Trophoblast cell (in vitro differentiated cells and primary cell): ENCODE results near the gene CACNA1I. TPM values are rescaled to one million over a fixed set of nuclear protein-coding genes. Genes with fewer than 3 reads are reported as not detected.
A peak's percentile ranks its signal among the peaks of the same experiment; 100 is the strongest.
"Not testable (repeated sequence)": the region's sequence is repeated elsewhere in the genome, so short reads cannot be mapped to it uniquely, and the experiment has no call there.

ENCODE experiments used
- DNase-seq, 2 donors: peaks; one replicate each; pipeline ENCODE4 v3.0.0-alpha.2; 2016
- H2AFZ ChIP-seq: 2 replicates; pipeline ENCODE4 v1.6.1; 2013; ENCODE audit warnings: low read length, moderate library complexity, mild to moderate bottlenecking; ENCODE audit not compliant: insufficient read depth, poor library complexity
- H2AK5ac ChIP-seq: 2 replicates; pipeline ENCODE4 v1.6.1; 2013; ENCODE audit warnings: mild to moderate bottlenecking, low read length
- H2BK120ac ChIP-seq: 2 replicates; pipeline ENCODE4 v1.6.1; 2013; ENCODE audit warnings: low read length, mild to moderate bottlenecking, moderate library complexity; ENCODE audit not compliant: insufficient read depth, poor library complexity
- H2BK12ac ChIP-seq: 2 replicates; pipeline ENCODE4 v1.6.1; 2013; ENCODE audit warnings: mild to moderate bottlenecking, low read length, moderate library complexity
- H2BK5ac ChIP-seq: 2 replicates; pipeline ENCODE4 v1.6.1; 2013; ENCODE audit warnings: low read length, low read depth, moderate library complexity, mild to moderate bottlenecking; ENCODE audit not compliant: poor library complexity
- H3K14ac ChIP-seq: 2 replicates; pipeline ENCODE4 v1.6.1; 2013; ENCODE audit warnings: mild to moderate bottlenecking, low read length
- H3K18ac ChIP-seq: 2 replicates; pipeline ENCODE4 v1.6.1; 2013; ENCODE audit warnings: mild to moderate bottlenecking, low read length
- H3K23ac ChIP-seq: 2 replicates; pipeline ENCODE4 v1.6.1; 2013; ENCODE audit warnings: low read length
- H3K27ac ChIP-seq: 2 replicates; pipeline ENCODE4 v1.5.1; 2013; ENCODE audit warnings: low read depth, mild to moderate bottlenecking, inconsistent platforms, low read length, moderate library complexity
- H3K27me3 ChIP-seq: 2 replicates; pipeline ENCODE4 v1.6.1; 2013; ENCODE audit warnings: inconsistent platforms, mild to moderate bottlenecking, low read length, moderate library complexity; ENCODE audit not compliant: insufficient read depth
- H3K36me3 ChIP-seq, 2 experiments: 1 replicate in 1 of 2; 2 replicates in 1 of 2; pipeline ENCODE4 v1.6.1; 2013; ENCODE audit warnings: low read length in 2 of 2, mild to moderate bottlenecking in 2 of 2, moderate library complexity in 1 of 2; ENCODE audit not compliant: insufficient read depth in 2 of 2, control insufficient read depth in 1 of 2
- H3K4ac ChIP-seq: 2 replicates; pipeline ENCODE4 v1.6.1; 2013; ENCODE audit warnings: low read depth, mild to moderate bottlenecking, low read length, moderate library complexity
- H3K4me1 ChIP-seq, 2 experiments: 1 replicate in 1 of 2; 2 replicates in 1 of 2; pipeline ENCODE4 v1.6.1; 2013; ENCODE audit warnings: low read length in 2 of 2, mild to moderate bottlenecking in 2 of 2, moderate library complexity in 1 of 2; ENCODE audit not compliant: insufficient read depth in 2 of 2, control insufficient read depth in 1 of 2
- H3K4me2 ChIP-seq: 2 replicates; pipeline ENCODE4 v1.6.1; 2013; ENCODE audit warnings: inconsistent platforms, mild to moderate bottlenecking, low read length, moderate library complexity
- H3K4me3 ChIP-seq: 2 replicates; pipeline ENCODE4 v1.5.1; 2013; ENCODE audit warnings: mild to moderate bottlenecking, low read depth, low read length, inconsistent platforms
- H3K79me1 ChIP-seq: one replicate; pipeline ENCODE4 v1.6.1; 2013; ENCODE audit warnings: low read length
- H3K79me2 ChIP-seq: 2 replicates; pipeline ENCODE4 v1.6.1; 2013; ENCODE audit warnings: low read length, mild to moderate bottlenecking; ENCODE audit not compliant: control insufficient read depth, insufficient read depth, poor library complexity
- H3K9ac ChIP-seq: 2 replicates; pipeline ENCODE4 v1.6.1; 2013; ENCODE audit warnings: mild to moderate bottlenecking, low read length
- H3K9me3 ChIP-seq: 2 replicates; pipeline ENCODE4 v1.6.1; 2013; ENCODE audit warnings: low read depth, mild to moderate bottlenecking, control low read depth, inconsistent platforms, low read length; ENCODE audit not compliant: insufficient read depth
- H4K12ac ChIP-seq: 2 replicates; pipeline ENCODE4 v1.6.1; 2013; ENCODE audit warnings: low read depth, mild to moderate bottlenecking, low read length, moderate library complexity
- H4K8ac ChIP-seq: 2 replicates; pipeline ENCODE4 v1.6.1; 2013; ENCODE audit warnings: low read depth, mild to moderate bottlenecking, low read length, moderate library complexity
- H4K91ac ChIP-seq: one replicate; pipeline ENCODE4 v1.6.1; 2013; ENCODE audit warnings: low read depth, mild to moderate bottlenecking, low read length, moderate library complexity
- WGBS: extraction: QIAGEN DNeasy Blood & Tissue Kit; methylation state at CpG from one replicate; pipeline ENCODE4 v1.1.7; 2013; ENCODE audit warnings: missing lambda C conversion rate; ENCODE audit not compliant: insufficient read length, insufficient coverage; ENCODE audit errors: extremely low coverage; 5-methylcytosine and 5-hydroxymethylcytosine counted together
- polyA plus RNA-seq: library from polyadenylated mRNA; stranded (reverse); fragments of 200-250 nt; gene quantifications from 2 replicates; pipeline ENCODE4 v1.2.3, GENCODE V29; 2013

The CACNA1I gene
- polyA plus RNA-seq = 0.08 and 0.10 TPM in 2 replicates

DNA sequence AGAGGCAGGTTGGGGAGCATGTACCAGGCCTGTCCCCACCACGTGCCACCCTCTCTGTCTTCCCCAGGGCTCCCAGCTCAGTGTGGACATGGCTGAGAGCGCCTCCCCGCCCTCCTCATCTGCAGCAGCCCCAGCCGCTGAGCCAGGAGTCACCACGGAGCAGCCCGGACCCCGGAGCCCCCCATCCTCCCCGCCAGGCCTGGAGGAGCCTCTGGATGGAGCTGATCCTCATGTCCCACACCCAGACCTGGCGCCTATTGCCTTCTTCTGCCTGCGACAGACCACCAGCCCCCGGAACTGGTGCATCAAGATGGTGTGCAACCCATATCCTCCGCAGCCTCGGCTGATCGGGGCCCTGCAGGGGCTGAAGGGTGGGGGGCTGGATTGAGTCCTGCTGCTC, at the start of gene CACNA1I:
Gene CACNA1I, plus strand, starts transcription at position 89 of the 400 bp plus-strand sequence. Its CDS starts 0 bp downstream, at position 89.
- H2BK120ac ChIP-seq = no peak within 1 kb of the TSS

DNA sequence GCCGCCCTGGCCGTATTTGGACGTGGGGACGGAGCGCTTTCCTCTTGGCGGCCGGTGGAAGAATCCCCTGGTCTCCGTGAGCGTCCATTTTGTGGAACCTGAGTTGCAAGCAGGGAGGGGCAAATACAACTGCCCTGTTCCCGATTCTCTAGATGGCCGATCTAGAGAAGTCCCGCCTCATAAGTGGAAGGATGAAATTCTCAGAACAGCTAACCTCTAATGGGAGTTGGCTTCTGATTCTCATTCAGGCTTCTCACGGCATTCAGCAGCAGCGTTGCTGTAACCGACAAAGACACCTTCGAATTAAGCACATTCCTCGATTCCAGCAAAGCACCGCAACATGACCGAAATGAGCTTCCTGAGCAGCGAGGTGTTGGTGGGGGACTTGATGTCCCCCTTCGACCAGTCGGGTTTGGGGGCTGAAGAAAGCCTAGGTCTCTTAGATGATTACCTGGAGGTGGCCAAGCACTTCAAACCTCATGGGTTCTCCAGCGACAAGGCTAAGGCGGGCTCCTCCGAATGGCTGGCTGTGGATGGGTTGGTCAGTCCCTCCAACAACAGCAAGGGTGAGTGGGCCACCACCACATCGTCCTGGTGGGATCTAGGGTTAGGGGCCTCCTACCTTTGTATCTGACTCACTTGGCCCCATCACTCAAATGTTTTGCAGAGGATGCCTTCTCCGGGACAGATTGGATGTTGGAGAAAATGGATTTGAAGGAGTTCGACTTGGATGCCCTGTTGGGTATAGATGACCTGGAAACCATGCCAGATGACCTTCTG, 49.3 kb upstream of the CACNA1I start:
- Histone ChIP-seq H3K4me2 (peak overlapping the region; percentile 72), H3K79me1 (peaks cover 20% of the 10 kb centered on the region), H3K4ac (peak overlapping the region; percentile 99), H2BK5ac (peak overlapping the region; percentile 7), H3K9ac (peak overlapping the region; percentile 83), H4K91ac (peak overlapping the region; percentile 95), H3K79me2 (peaks cover 20% of the 10 kb centered on the region), H3K4me1 (peaks cover 11 to 17% of the 10 kb centered on the region in 2 experiments), H3K36me3 (peaks cover 32 to 48% of the 10 kb centered on the region in 2 experiments), H4K8ac (peak overlapping the region; percentile 11), H3K14ac (peak overlapping the region; percentile 11), H3K27ac (peak overlapping the region; percentile 97), H3K4me3 (peak overlapping the region; percentile 98), H3K18ac (peak overlapping the region; percentile 97)
- H4K12ac ChIP-seq, H2BK120ac ChIP-seq, H3K9me3 ChIP-seq, H3K27me3 ChIP-seq, H2AK5ac ChIP-seq, H2BK12ac ChIP-seq, H3K23ac ChIP-seq, H2AFZ ChIP-seq: not testable (repeated sequence)
- DNase-seq = peak; percentile 57 to 75
- no CpG with 5 or more reads among the region's 28 CpGs for WGBS

More for the DNA sequence above, at the start of gene CACNA1I:
- Histone ChIP-seq H3K27ac (no peak within 1 kb of the TSS), H3K9ac (no peak within 1 kb of the TSS), H3K79me2 (no peaks in the 10 kb centered on the region), H3K23ac (no peak within 1 kb of the TSS), H2BK12ac (no peak within 1 kb of the TSS), H3K36me3 (no peaks in the 10 kb centered on the region), H3K14ac (no peak within 1 kb of the TSS), H3K4me2 (no peak within 1 kb of the TSS), H3K4me3 (no peak within 1 kb of the TSS), H3K27me3 (no peaks in the 10 kb centered on the region), H2AK5ac (no peak within 1 kb of the TSS), H4K8ac (no peak within 1 kb of the TSS), H3K9me3 (peaks cover 3% of the 10 kb centered on the region), H3K79me1 (no peaks in the 10 kb centered on the region), H4K91ac (no peak within 1 kb of the TSS), H2AFZ (no peak within 1 kb of the TSS), H2BK5ac (no peak within 1 kb of the TSS), H3K18ac (no peak within 1 kb of the TSS), H3K4ac (no peak within 1 kb of the TSS), H4K12ac (no peak within 1 kb of the TSS), H3K4me1 (peaks cover 0 to 2% of the 10 kb centered on the region in 2 experiments)
- no CpG with 5 or more reads among the region's 14 CpGs for WGBS
- DNase-seq = no peak

DNA sequence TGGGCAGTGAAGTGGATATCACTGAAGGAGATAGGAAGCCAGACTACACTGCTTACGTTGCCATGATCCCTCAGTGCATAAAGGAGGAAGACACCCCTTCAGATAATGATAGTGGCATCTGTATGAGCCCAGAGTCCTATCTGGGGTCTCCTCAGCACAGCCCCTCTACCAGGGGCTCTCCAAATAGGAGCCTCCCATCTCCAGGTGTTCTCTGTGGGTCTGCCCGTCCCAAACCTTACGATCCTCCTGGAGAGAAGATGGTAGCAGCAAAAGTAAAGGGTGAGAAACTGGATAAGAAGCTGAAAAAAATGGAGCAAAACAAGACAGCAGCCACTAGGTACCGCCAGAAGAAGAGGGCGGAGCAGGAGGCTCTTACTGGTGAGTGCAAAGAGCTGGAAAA, 48.5 kb upstream of the CACNA1I start:
- H2AK5ac ChIP-seq, DNase-seq, H4K91ac ChIP-seq, H4K12ac ChIP-seq, H3K4me3 ChIP-seq, H3K14ac ChIP-seq, H2BK5ac ChIP-seq, H2BK120ac ChIP-seq, H3K9me3 ChIP-seq, H2AFZ ChIP-seq, H3K27me3 ChIP-seq, H2BK12ac ChIP-seq, H3K23ac ChIP-seq, H4K8ac ChIP-seq, H3K27ac ChIP-seq, H3K18ac ChIP-seq: not testable (repeated sequence)
- H3K36me3 ChIP-seq = peaks cover 32 to 48% of the 10 kb centered on the region in 2 experiments
- H3K4ac ChIP-seq = peak overlapping the region; percentile 35
- H3K79me1 ChIP-seq = peaks cover 20% of the 10 kb centered on the region
- H3K79me2 ChIP-seq = peaks cover 20% of the 10 kb centered on the region
- no CpG with 5 or more reads among the region's 5 CpGs for WGBS
- peak overlapping the region; percentile 83 for H3K9ac ChIP-seq
- H3K4me1 ChIP-seq = peaks cover 11 to 17% of the 10 kb centered on the region in 2 experiments
- H3K4me2 ChIP-seq = peak overlapping the region; percentile 72

DNA sequence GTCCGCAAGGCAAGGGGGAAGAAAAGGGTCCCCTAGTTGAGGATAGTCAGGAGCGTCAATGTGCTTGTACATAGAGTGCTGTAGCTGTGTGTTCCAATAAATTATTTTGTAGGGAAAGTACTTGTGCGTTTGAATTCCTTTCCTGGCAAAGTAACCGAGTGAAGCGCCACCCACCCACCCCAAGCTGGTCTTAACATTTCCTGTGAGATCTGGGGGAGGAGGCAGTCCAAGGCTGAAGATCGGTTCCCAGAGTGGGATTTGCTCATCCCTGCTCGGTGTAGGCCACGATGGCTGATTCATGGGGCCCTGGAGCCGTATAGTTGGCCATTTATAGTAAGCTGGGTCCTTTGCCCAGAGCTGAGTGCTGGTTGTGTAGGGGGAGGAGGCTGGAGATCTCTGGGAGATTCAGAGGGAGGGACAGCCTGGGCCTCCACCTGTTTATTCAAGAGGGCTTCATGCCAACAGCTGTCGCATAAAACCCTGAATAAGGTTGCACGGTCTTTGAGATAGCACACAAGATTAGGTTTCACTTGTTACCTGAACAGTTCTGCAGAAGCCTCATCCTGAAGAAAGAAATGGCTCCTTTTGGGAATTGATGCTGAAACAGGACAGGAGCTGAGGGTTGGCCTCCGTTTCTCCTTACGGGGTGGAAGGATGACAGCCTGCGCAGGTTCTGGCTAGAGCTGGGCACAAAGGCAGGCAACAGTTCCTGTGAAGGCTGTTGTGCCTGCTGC, 47.8 kb upstream of the CACNA1I start:
- Histone ChIP-seq H3K14ac (no peak overlapping the region), H2AFZ (no peak overlapping the region), H3K27me3 (no peaks in the 10 kb centered on the region), H3K79me1 (peaks cover 20% of the 10 kb centered on the region), H3K36me3 (peaks cover 32 to 43% of the 10 kb centered on the region in 2 experiments), H3K4me1 (peaks cover 11 to 20% of the 10 kb centered on the region in 2 experiments), H3K4me2 (peak overlapping the region; percentile 72), H2BK5ac (no peak overlapping the region), H3K9ac (peak overlapping the region; percentile 34), H4K91ac (no peak overlapping the region), H2AK5ac (no peak overlapping the region), H2BK12ac (no peak overlapping the region), H3K4me3 (peak overlapping the region; percentile 54), H3K27ac (peak overlapping the region; percentile 31), H3K79me2 (peaks cover 20% of the 10 kb centered on the region), H3K4ac (peak overlapping the region; percentile 17), H3K18ac (no peak overlapping the region), H2BK120ac (no peak overlapping the region), H3K23ac (no peak overlapping the region), H4K8ac (peak overlapping the region; percentile 30), H3K9me3 (no peaks in the 10 kb centered on the region), H4K12ac (peak overlapping the region; percentile 56)
- WGBS = no CpG with 5 or more reads among the region's 14 CpGs
- DNase-seq = peak; percentile 49 to 77
